Posterior vena cava (tissue), 2 donors: ENCODE data around the gene CNKSR1. TPM values are rescaled to one million over a fixed set of nuclear protein-coding genes. Genes with fewer than 3 reads are reported as not detected.

Experiments
- total RNA-seq, 2 donors: library from RNA; stranded (reverse); fragmentation: NEBNext Ultra II Directional; extraction: Animal tissue kit (Norgen Biotek cat#: 25700); gene quantifications; one replicate each; pipeline ENCODE4 v1.2.1, GENCODE V29; 2021
- donor health status: DM: yes; HTN: yes; CAD: no.
- donor health status: DM: yes; HTN: yes; CAD: no.

The CNKSR1 gene
- total RNA-seq, 2 donors from 2014 or later: 0.32 to 2.4 TPM

Other genes starting within 250 kb of the CNKSR1 start
- 1 to 10 TPM; 7.2 to 7.7 TPM for gene PAFAH2, start 179.4 kb upstream of the CNKSR1 start, total RNA-seq
- 1 to 10 TPM in 1 of 2 donors, not detected in 1; 1.7 TPM for gene EXTL1, start 155.7 kb upstream of the CNKSR1 start, total RNA-seq
- gene SLC30A2, start 131.4 kb upstream of the CNKSR1 start, total RNA-seq: not detected
- gene TRIM63, start 109.9 kb upstream of the CNKSR1 start, total RNA-seq: 1 to 10 TPM in 1 of 2 donors, under 1 TPM in 1; 0.29 to 1.2 TPM
- 1 to 10 TPM; 8.1 to 8.4 TPM for gene PDIK1L, start 65.7 kb upstream of the CNKSR1 start, total RNA-seq
- gene FAM110D, start 18.4 kb upstream of the CNKSR1 start, total RNA-seq: 1 to 10 TPM; 4.5 to 4.7 TPM
- not detected for gene C1orf232, start 8.5 kb upstream of the CNKSR1 start, total RNA-seq
- 10 to 100 TPM; 14.9 to 17.6 TPM for gene ZNF593, start 7.6 kb upstream of the CNKSR1 start, total RNA-seq
- gene ZNF593OS, start 5.7 kb upstream of the CNKSR1 start, total RNA-seq: not detected
- gene CATSPER4, start 13.1 kb downstream of the CNKSR1 start, total RNA-seq: not detected
- gene CEP85, start 56.7 kb downstream of the CNKSR1 start, total RNA-seq: 1 to 10 TPM; 2.8 to 3.7 TPM
- gene SH3BGRL3, start 102.6 kb downstream of the CNKSR1 start, total RNA-seq: 100 to 1,000 TPM; 163 to 190 TPM
- gene UBXN11, start 129.1 kb downstream of the CNKSR1 start, total RNA-seq: 10 to 100 TPM; 12.2 to 17.1 TPM
- gene CD52, start 140.5 kb downstream of the CNKSR1 start, total RNA-seq: 10 to 100 TPM in 1 of 2 donors, 1 to 10 TPM in 1; 7.0 to 16.1 TPM
- gene CRYBG2, start 176.6 kb downstream of the CNKSR1 start, total RNA-seq: under 1 TPM in 1 of 2 donors, not detected in 1; 0.52 TPM
- not detected for gene ZNF683, start 195.3 kb downstream of the CNKSR1 start, total RNA-seq
- gene LIN28A, start 233.3 kb downstream of the CNKSR1 start, total RNA-seq: not detected